ENCODE results near the gene NKPD1.

DNA sequence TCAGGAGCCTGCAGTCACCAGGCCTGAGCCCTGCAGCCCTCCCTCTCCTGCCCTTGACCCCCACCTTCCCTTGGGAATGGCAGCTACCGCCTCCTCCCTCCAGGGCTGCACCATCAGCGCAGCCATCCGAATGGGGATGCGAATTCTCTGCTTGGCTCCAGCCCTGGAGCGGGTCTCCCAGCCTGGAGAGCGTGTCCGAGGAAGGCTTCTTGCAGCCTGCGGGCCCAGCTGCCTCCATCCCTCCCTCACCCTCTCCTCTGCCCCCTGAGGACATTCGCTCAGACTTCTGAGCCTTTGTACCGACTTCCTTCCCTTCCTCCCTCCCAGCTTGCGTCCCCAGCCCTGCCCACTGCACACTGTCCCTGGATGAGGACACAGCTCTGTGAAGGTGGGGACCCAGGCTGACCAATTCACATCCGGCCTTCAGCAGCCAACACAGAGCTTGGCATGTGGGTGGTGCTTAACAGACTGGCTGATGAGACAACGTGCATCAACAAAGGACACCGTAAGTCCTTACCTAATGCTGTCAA lies 6.0 kb upstream of the NKPD1 start:
- TF ChIP-seq POLR2A (IDR thresholded peaks at IDR 0.05) (no peak), CTCF (IDR thresholded peaks at IDR 0.05) (no peak)
